Heart left ventricle (tissue), 13 donors: ENCODE results near the gene TOPAZ1.

Experiments used
- CTCF ChIP-seq, 12 donors: fragments of 200-600 bp; sonication (generic) in 4 of 12; IDR thresholded peaks; one replicate each; pipeline versions ENCODE4 v1.5.0 to v1.8.0; 2018 to 2022; ENCODE audit warnings: antibody characterized with exemption in 12 of 12, mild to moderate bottlenecking in 5 of 12
- POLR2A ChIP-seq, 2 donors: fragments of 450-650 bp; IDR thresholded peaks; one replicate each; pipeline ENCODE4 v1.6.1; 2017; ENCODE audit warnings: antibody characterized with exemption in 2 of 2, mild to moderate bottlenecking in 2 of 2, moderate library complexity in 2 of 2
- donor health status: ischemic (EF 13 %, LVEDD 7.1; RV severe dilation, severe dysfunction).
- donor health status: DM: no; HTN: yes; CAD: no.
- donor health status: DM: no; HTN: no; CAD: no.
- donor health status: ischemic (EF 25% LVEDD 6.9; RV normal size, moderate dysfunction).
- donor health status: ischemic (EF 25% LVEDD 5.7; RV mildly dilated, moderate dysfunction).
- donor health status: ischemic (EF 35%, LVEDD 5.7; RV mildly dilated, moderate dysfunction).
- donor health status: nonischemic (EF 11% LVEDD 7.7; RV severe dilation, severe dysfunction).
- donor health status: DM: yes; HTN: yes; CAD: no.
- donor health status: PGD.
- donor health status: ischemic (EF 29% LVEDD 5.4; RV normal size, mild dysfunction).
- donor health status: nonischemic (EF 23%, LVEDD 6.1; RV moderate dilation, normal function).

GRCh38 chr3:44277925-44278324, 36.2 kb downstream of the TOPAZ1 start:
- no peak for TF ChIP-seq CTCF (IDR thresholded peaks at IDR 0.05)
- TF ChIP-seq POLR2A (IDR thresholded peaks at IDR 0.05) = no peak
